Upper lobe of left lung (tissue), 6 donors: ENCODE results near the gene METTL4. TPM values are rescaled to one million over a fixed set of nuclear protein-coding genes. Genes with fewer than 3 reads are reported as not detected.
A peak's percentile ranks its signal among the peaks of the same experiment; 100 is the strongest.

Source experiments
- ATAC-seq, 2 donors: fragments of 200-7000 bp; cut with Tn5 transposase; one replicate each; pipeline ENCODE4 v1.9.1; 2022; ENCODE audit warnings: mild to moderate bottlenecking in 2 of 2, moderate library complexity in 2 of 2; ENCODE audit not compliant: low FRiP score in 2 of 2
- DNase-seq, 2 donors: peaks; one replicate each; pipeline ENCODE4 v3.0.0-alpha.2; 2019 to 2020
- H3K27ac ChIP-seq, 4 donors: fragments of 200-600 bp; sonication (generic); one replicate each; pipeline ENCODE4 v1.5.1; 2016 to 2019
- H3K27me3 ChIP-seq, 4 donors: fragments of 200-600 bp; sonication (generic); one replicate each; pipeline ENCODE4 v1.5.1; 2017 to 2019
- H3K36me3 ChIP-seq, 4 donors: fragments of 200-600 bp; sonication (generic); one replicate each; pipeline ENCODE4 v1.5.1; 2016 to 2019
- H3K4me1 ChIP-seq, 4 donors: fragments of 200-600 bp; sonication (generic); one replicate each; pipeline ENCODE4 v1.5.1; 2018 to 2019
- H3K4me3 ChIP-seq, 4 donors: fragments of 200-600 bp; sonication (generic); one replicate each; pipeline ENCODE4 v1.5.1; 2017 to 2019; ENCODE audit warnings: mild to moderate bottlenecking in 2 of 4, moderate library complexity in 1 of 4
- H3K9me3 ChIP-seq, 4 donors: fragments of 200-600 bp; sonication (generic); one replicate each; pipeline ENCODE4 v1.5.1; 2018 to 2019
- EP300 ChIP-seq, 4 donors: sonication (generic); formaldehyde crosslinking; IDR thresholded peaks; one replicate each; pipeline ENCODE4 v1.5.1; 2017; ENCODE audit warnings: antibody characterized with exemption in 4 of 4, control low read depth in 2 of 4
- POLR2A ChIP-seq, 4 donors: fragments of 450-650 bp; IDR thresholded peaks; one replicate each; pipeline ENCODE4 v1.5.1; 2016 to 2017; ENCODE audit warnings: antibody characterized with exemption in 4 of 4, mild to moderate bottlenecking in 2 of 4
- POLR2AphosphoS5 ChIP-seq, 2 donors: sonication (generic); formaldehyde crosslinking; IDR thresholded peaks; one replicate each; pipeline ENCODE4 v1.5.1; 2017; ENCODE audit warnings: antibody characterized with exemption in 2 of 2
- WGBS, 2 donors: methylation state at CpG; one replicate each; pipeline ENCODE4 v1.1.5; 2017 to 2018; 5-methylcytosine and 5-hydroxymethylcytosine counted together
- total RNA-seq, 6 donors: library from RNA; depleted of rRNA in 4 of 6; stranded (reverse); fragments of >200 nt in 4 of 6; gene quantifications; one replicate each; pipeline versions ENCODE4 v1.1.0 to v1.2.1, GENCODE V29; 2016 to 2021
- TF ChIP-seq, protein P1 (sequence below), 6 experiments: fragments of 450-650 bp in 4 of 6; fragments of 200-600 bp in 2 of 6; sonication (generic) in 2 of 6; IDR thresholded peaks; one replicate each; pipeline ENCODE4 v1.5.1; 2016 to 2019; ENCODE audit warnings: antibody characterized with exemption in 6 of 6
- donor health status: DM: no; HTN: no; CAD: no; lungs with moderate emphysema.
- donor health status: DM: no; HTN: yes; CAD: no; lungs with severe emphysema.

METTL4 gene
- total RNA-seq, 6 donors from 2014 or later, result 2.7 to 11.2 (median 4.8) TPM

- H3K4me1 ChIP-seq, result peaks cover 0 to 11% (median 3%) of the 10 kb centered on the region in 4 donors
- H3K9me3 ChIP-seq, result no peaks in the 10 kb centered on the region
- H3K36me3 ChIP-seq, result no peaks in the 10 kb centered on the region
- ATAC-seq (peak in 1 of 2 donors; percentile 59), DNase-seq (no peak)
- peak overlapping the region in 2 of 4 donors; percentile 6 to 17 for H3K27ac ChIP-seq
- 45 to 55% methylated on average over 1 of the region's 1 CpG for whole genome bisulfite sequencing, 2 donors
- no peaks in the 10 kb centered on the region for H3K27me3 ChIP-seq
- no peak overlapping the region for H3K4me3 ChIP-seq
- no peak for TF ChIP-seq EP300 (IDR thresholded peaks at IDR 0.05)
- no peak for TF ChIP-seq POLR2A (IDR thresholded peaks at IDR 0.05)
- TF ChIP-seq, protein P1, sequence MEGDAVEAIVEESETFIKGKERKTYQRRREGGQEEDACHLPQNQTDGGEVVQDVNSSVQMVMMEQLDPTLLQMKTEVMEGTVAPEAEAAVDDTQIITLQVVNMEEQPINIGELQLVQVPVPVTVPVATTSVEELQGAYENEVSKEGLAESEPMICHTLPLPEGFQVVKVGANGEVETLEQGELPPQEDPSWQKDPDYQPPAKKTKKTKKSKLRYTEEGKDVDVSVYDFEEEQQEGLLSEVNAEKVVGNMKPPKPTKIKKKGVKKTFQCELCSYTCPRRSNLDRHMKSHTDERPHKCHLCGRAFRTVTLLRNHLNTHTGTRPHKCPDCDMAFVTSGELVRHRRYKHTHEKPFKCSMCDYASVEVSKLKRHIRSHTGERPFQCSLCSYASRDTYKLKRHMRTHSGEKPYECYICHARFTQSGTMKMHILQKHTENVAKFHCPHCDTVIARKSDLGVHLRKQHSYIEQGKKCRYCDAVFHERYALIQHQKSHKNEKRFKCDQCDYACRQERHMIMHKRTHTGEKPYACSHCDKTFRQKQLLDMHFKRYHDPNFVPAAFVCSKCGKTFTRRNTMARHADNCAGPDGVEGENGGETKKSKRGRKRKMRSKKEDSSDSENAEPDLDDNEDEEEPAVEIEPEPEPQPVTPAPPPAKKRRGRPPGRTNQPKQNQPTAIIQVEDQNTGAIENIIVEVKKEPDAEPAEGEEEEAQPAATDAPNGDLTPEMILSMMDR (IDR thresholded peaks at IDR 0.05), result no peak
- TF ChIP-seq POLR2AphosphoS5 (IDR thresholded peaks at IDR 0.05), result no peak
Measured at GRCh38 chr18:2515171-2515787, 56.0 kb downstream of the METTL4 start.

- DNase-seq (no peak), ATAC-seq (no peak)
- Histone ChIP-seq H3K4me3 (no peak overlapping the region), H3K27ac (no peak overlapping the region), H3K27me3 (no peaks in the 10 kb centered on the region), H3K9me3 (no peaks in the 10 kb centered on the region), H3K4me1 (peaks cover 0 to 11% (median 3%) of the 10 kb centered on the region in 4 donors), H3K36me3 (no peaks in the 10 kb centered on the region)
- no peak for TF ChIP-seq POLR2A (IDR thresholded peaks at IDR 0.05)
- TF ChIP-seq, protein P1 (IDR thresholded peaks at IDR 0.05), result no peak
- TF ChIP-seq POLR2AphosphoS5 (IDR thresholded peaks at IDR 0.05), result no peak
- no peak for TF ChIP-seq EP300 (IDR thresholded peaks at IDR 0.05)
- WGBS, 2 donors, result 68 to 80% methylated on average over 1 of the region's 1 CpG
Measured at GRCh38 chr18:2513616-2514015, 57.7 kb downstream of the METTL4 start.

DNA sequence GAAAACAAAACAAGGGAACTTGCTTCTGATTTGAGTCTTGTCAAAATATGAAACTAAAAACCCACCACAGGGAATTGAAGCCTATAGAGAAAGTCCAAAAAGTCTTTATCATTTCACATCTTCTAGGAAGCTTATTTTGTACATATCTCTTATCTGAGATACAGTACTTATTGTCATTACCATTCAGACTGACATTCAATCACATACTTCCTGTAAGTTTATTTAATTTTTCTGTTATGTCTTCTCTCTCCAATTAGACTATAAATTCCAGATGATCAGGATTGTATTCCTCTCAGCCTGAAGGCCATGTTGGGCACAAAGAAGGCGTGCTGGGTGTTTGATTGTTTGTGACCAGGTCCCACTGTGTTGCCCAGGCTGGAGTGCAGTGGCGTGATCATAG lies 59.2 kb downstream of the METTL4 start:
- ATAC-seq (no peak), DNase-seq (no peak)
- Histone ChIP-seq H3K9me3 (no peaks in the 10 kb centered on the region), H3K4me3 (no peak overlapping the region), H3K4me1 (peaks cover 0 to 11% (median 3%) of the 10 kb centered on the region in 4 donors), H3K36me3 (no peaks in the 10 kb centered on the region), H3K27ac (no peak overlapping the region), H3K27me3 (no peaks in the 10 kb centered on the region)
- TF ChIP-seq EP300 (IDR thresholded peaks at IDR 0.05), result no peak
- no peak for TF ChIP-seq POLR2AphosphoS5 (IDR thresholded peaks at IDR 0.05)
- TF ChIP-seq POLR2A (IDR thresholded peaks at IDR 0.05), result no peak
- TF ChIP-seq, protein P1 (IDR thresholded peaks at IDR 0.05), result no peak
- WGBS, 2 donors, result 73 to 97% methylated on average over 2 of the region's 2 CpGs

GRCh38 chr18:2511451-2511850 lies 59.9 kb downstream of the METTL4 start:
- H3K4me3 ChIP-seq, result no peak overlapping the region
- no peak for TF ChIP-seq POLR2AphosphoS5 (IDR thresholded peaks at IDR 0.05)
- no peak for TF ChIP-seq POLR2A (IDR thresholded peaks at IDR 0.05)
- TF ChIP-seq EP300 (IDR thresholded peaks at IDR 0.05), result no peak
- TF ChIP-seq, protein P1 (IDR thresholded peaks at IDR 0.05), result no peak
- no peak for ATAC-seq
- no peak for DNase-seq
- no peaks in the 10 kb centered on the region for H3K9me3 ChIP-seq
- no peak overlapping the region for H3K27ac ChIP-seq
- H3K27me3 ChIP-seq, result no peaks in the 10 kb centered on the region
- WGBS, 2 donors, result 96% methylated on average over 3 of the region's 3 CpGs
- H3K36me3 ChIP-seq, result no peaks in the 10 kb centered on the region
- H3K4me1 ChIP-seq, result peaks cover 0 to 9% (median 3%) of the 10 kb centered on the region in 4 donors

DNA sequence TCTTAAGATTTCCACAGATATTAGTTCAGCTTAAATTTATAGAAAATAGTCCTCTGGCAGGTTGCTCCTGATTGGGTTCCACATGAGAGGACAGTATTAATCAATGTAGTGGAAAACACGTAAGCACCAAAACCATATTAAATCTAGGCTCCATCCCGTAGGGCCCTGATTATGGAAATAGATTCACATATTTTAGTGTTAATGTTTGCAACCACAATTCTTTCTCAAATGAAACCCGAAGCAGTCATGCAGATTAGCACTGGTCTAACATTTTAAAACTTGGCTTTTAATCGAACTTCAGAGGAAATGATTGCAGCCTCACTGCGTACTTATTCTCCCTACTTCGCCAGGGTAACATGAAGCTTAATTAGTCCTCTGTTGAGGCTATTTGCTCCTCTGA lies 60.9 kb downstream of the METTL4 start:
- 96% methylated on average over 6 of the region's 6 CpGs for WGBS, 2 donors
- no peak overlapping the region for H3K4me3 ChIP-seq
- no peak for TF ChIP-seq POLR2A (IDR thresholded peaks at IDR 0.05)
- no peak for TF ChIP-seq EP300 (IDR thresholded peaks at IDR 0.05)
- TF ChIP-seq POLR2AphosphoS5 (IDR thresholded peaks at IDR 0.05), result no peak
- TF ChIP-seq, protein P1 (IDR thresholded peaks at IDR 0.05), result no peak
- H3K27ac ChIP-seq, result no peak overlapping the region
- H3K36me3 ChIP-seq, result no peaks in the 10 kb centered on the region
- no peaks in the 10 kb centered on the region for H3K4me1 ChIP-seq
- H3K9me3 ChIP-seq, result no peaks in the 10 kb centered on the region
- DNase-seq, result no peak
- ATAC-seq, result no peak
- H3K27me3 ChIP-seq, result no peaks in the 10 kb centered on the region
